OCI-LY7 (cell line): Measurements from ENCODE around the gene HBG2. TPM values are rescaled to one million over a fixed set of nuclear protein-coding genes. Genes with fewer than 3 reads are reported as not detected.

ENCODE experiments used
- BruUV-seq: library from RNA; stranded (reverse); fragments of 400-500 nt; replicated peaks from 2 replicates; lab custom pipeline; 2021; lab: Mats Ljungman, UMichigan
- CTCF ChIA-PET: fragments of 300-600 bp; sonication (Branson Sonifier 250); formaldehyde crosslinking; loops from one replicate; lab custom pipeline; 2022; ENCODE audit warnings: antibody characterized with exemption; ENCODE audit not compliant: unreplicated experiment; lab: Charles Lee
- POLR2A ChIA-PET: fragments of 300-600 bp; sonication (Branson Sonifier 250); formaldehyde crosslinking; loops from one replicate; lab custom pipeline; 2022; ENCODE audit warnings: antibody characterized with exemption; lab: Charles Lee
- DNase-seq: peaks from one replicate; pipeline ENCODE4 v3.0.0-alpha.2; 2015; ENCODE audit warnings: low spot score
- H2AFZ ChIP-seq: fragments of 200-600 bp; sonication (generic), shearing (Covaris generic); 2 replicates; pipeline ENCODE4 v1.6.1; 2014; ENCODE audit warnings: mild to moderate bottlenecking, antibody characterized with exemption, low read length, moderate library complexity
- H3K27ac ChIP-seq: fragments of 200-600 bp; sonication (generic); 2 replicates; pipeline ENCODE4 v1.5.1; 2014; ENCODE audit warnings: mixed run types, low read depth, mild to moderate bottlenecking, moderate library complexity, low read length, inconsistent platforms; ENCODE audit not compliant: poor library complexity, severe bottlenecking
- H3K36me3 ChIP-seq: fragments of 200-600 bp; sonication (generic); 2 replicates; pipeline ENCODE4 v1.6.1; 2014; ENCODE audit warnings: mild to moderate bottlenecking, antibody characterized with exemption, low read length, moderate library complexity, mixed read lengths; ENCODE audit not compliant: insufficient read depth
- H3K4me1 ChIP-seq: fragments of 200-600 bp; sonication (generic); 2 replicates; pipeline ENCODE4 v1.5.1; 2014; ENCODE audit warnings: mild to moderate bottlenecking, low read length; ENCODE audit not compliant: insufficient read depth, poor library complexity, severe bottlenecking
- H3K4me2 ChIP-seq: fragments of 200-600 bp; sonication (generic); 2 replicates; pipeline ENCODE4 v1.6.1; 2014; ENCODE audit warnings: mild to moderate bottlenecking, low read length
- H3K4me3 ChIP-seq: fragments of 200-600 bp; sonication (generic); 2 replicates; pipeline ENCODE4 v1.5.1; 2014; ENCODE audit warnings: mild to moderate bottlenecking, low read depth, low read length; ENCODE audit not compliant: poor library complexity, severe bottlenecking
- H3K79me2 ChIP-seq: fragments of 200-600 bp; sonication (generic); 2 replicates; pipeline ENCODE4 v1.6.1; 2016; ENCODE audit warnings: low read depth, mild to moderate bottlenecking, low read length, moderate library complexity, mixed read lengths; ENCODE audit not compliant: insufficient read depth
- H3K9me2 ChIP-seq: fragments of 200-600 bp; sonication (generic); 2 replicates; pipeline ENCODE4 v1.6.1; 2016; ENCODE audit warnings: mild to moderate bottlenecking, low read length, mixed read lengths; ENCODE audit not compliant: insufficient read depth
- H3K9me3 ChIP-seq: fragments of 200-600 bp; sonication (generic); 2 replicates; pipeline ENCODE4 v1.6.1; 2014; ENCODE audit warnings: mild to moderate bottlenecking, mixed run types, low read length, mixed read lengths
- H4K20me1 ChIP-seq: fragments of 200-600 bp; sonication (generic); 2 replicates; pipeline ENCODE4 v1.6.1; 2014; ENCODE audit warnings: mild to moderate bottlenecking, antibody characterized with exemption, low read length, moderate library complexity, mixed read lengths; ENCODE audit not compliant: insufficient read depth
- CTCF ChIP-seq: fragments of 200-600 bp; sonication (generic); conservative IDR thresholded peaks from 2 replicates; pipeline ENCODE4 v1.5.1; 2014; ENCODE audit warnings: mild to moderate bottlenecking, antibody characterized with exemption, low read length, moderate library complexity, mixed read lengths
- EZH2phosphoT487 ChIP-seq: fragments of 200-600 bp; sonication (generic); IDR thresholded peaks from 2 replicates; pipeline ENCODE4 v1.6.1; 2018; ENCODE audit warnings: low read depth, borderline replicate concordance, mild to moderate bottlenecking, mixed run types, antibody characterized with exemption, low read length, moderate library complexity, mixed read lengths
- intact Hi-C: fragments of 100-400 bp; cut with micrococcal nuclease; formaldehyde crosslinking; loops from one replicate; pipeline ENCODE4 v1.10.0; 2022; ENCODE audit not compliant: unreplicated experiment
- total RNA-seq, 2 experiments: library from RNA; depleted of rRNA in 1 of 2; stranded (reverse); fragments of >200 nt in 1 of 2; shearing (Covaris generic) in 1 of 2; gene quantifications; 2 replicates each; pipeline ENCODE4 v1.2.3, GENCODE V29; 2014 to 2022

HBG2 gene
- total RNA-seq, 2 experiments from 2014 or later: not detected

GRCh38 chr11:5210376-5210885 is 44.1 kb downstream of the HBG2 start:
- no TSS peak for BruUV-seq
- TF ChIP-seq EZH2phosphoT487: no peak
- no peak for TF ChIP-seq CTCF

GRCh38 chr11:5204787-5205186 is 49.8 kb downstream of the HBG2 start:
- H3K4me3 ChIP-seq: no peak overlapping the region
- TF ChIP-seq CTCF (peak; percentile 53), EZH2phosphoT487 (no peak)
- no peaks in the 10 kb centered on the region for H3K36me3 ChIP-seq
- no peak overlapping the region for H3K27ac ChIP-seq
- no peaks in the 10 kb centered on the region for H4K20me1 ChIP-seq
- no peaks in the 10 kb centered on the region for H3K4me1 ChIP-seq
- H3K9me3 ChIP-seq: no peaks in the 10 kb centered on the region
- ChIA-PET POLR2A (no interaction called here), CTCF (no interaction called here)
- H3K9me2 ChIP-seq: no peaks in the 10 kb centered on the region
- H3K79me2 ChIP-seq: no peaks in the 10 kb centered on the region
- intact Hi-C loops: no loop called here
- peak; percentile 7 for DNase-seq
- no peak overlapping the region for H3K4me2 ChIP-seq
- no TSS peak for BruUV-seq
- no peak overlapping the region for H2AFZ ChIP-seq

More at GRCh38 chr11:5210376-5210885, 44.1 kb downstream of the HBG2 start:
- ChIA-PET POLR2A (no interaction called here), CTCF (no interaction called here)
- no peak overlapping the region for H3K27ac ChIP-seq
- H3K4me3 ChIP-seq: no peak overlapping the region
- H2AFZ ChIP-seq: no peak overlapping the region
- no peak for DNase-seq
- no peak overlapping the region for H3K4me2 ChIP-seq
- H3K4me1 ChIP-seq: no peaks in the 10 kb centered on the region
- no peaks in the 10 kb centered on the region for H4K20me1 ChIP-seq
- H3K36me3 ChIP-seq: no peaks in the 10 kb centered on the region
- H3K9me2 ChIP-seq: no peaks in the 10 kb centered on the region
- H3K79me2 ChIP-seq: no peaks in the 10 kb centered on the region
- intact Hi-C loops: no loop called here
- no peaks in the 10 kb centered on the region for H3K9me3 ChIP-seq

GRCh38 chr11:5203366-5203765 is 51.2 kb downstream of the HBG2 start:
- no peak overlapping the region for H3K4me3 ChIP-seq
- H3K4me2 ChIP-seq: no peak overlapping the region
- intact Hi-C loops: no loop called here
- no peaks in the 10 kb centered on the region for H3K36me3 ChIP-seq
- H3K27ac ChIP-seq: no peak overlapping the region
- no peak overlapping the region for H2AFZ ChIP-seq
- ChIA-PET POLR2A (no interaction called here), CTCF (no interaction called here)
- no peaks in the 10 kb centered on the region for H3K79me2 ChIP-seq
- BruUV-seq: no TSS peak
- TF ChIP-seq CTCF (no peak), EZH2phosphoT487 (no peak)
- no peaks in the 10 kb centered on the region for H3K4me1 ChIP-seq
- H3K9me2 ChIP-seq: no peaks in the 10 kb centered on the region
- H4K20me1 ChIP-seq: no peaks in the 10 kb centered on the region
- no peaks in the 10 kb centered on the region for H3K9me3 ChIP-seq
- DNase-seq: no peak

Other genes starting within 250 kb of the HBG2 start
- gene OR52J3, start 208.3 kb downstream of the HBG2 start, total RNA-seq (2014; rRNA removed; shearing (Covaris generic)): not detected in 2 replicates
- not detected in 2 replicates for gene OR52J3, start 208.3 kb downstream of the HBG2 start, total RNA-seq (2022)
- gene OR52E2, start 195.2 kb downstream of the HBG2 start, total RNA-seq (2014; rRNA removed; shearing (Covaris generic)): not detected in 2 replicates
- gene OR52E2, start 195.2 kb downstream of the HBG2 start, total RNA-seq (2022): not detected in 2 replicates
- gene OR52E1, start 185.2 kb downstream of the HBG2 start, total RNA-seq (2014; rRNA removed; shearing (Covaris generic)): not detected in 2 replicates
- gene OR52E1, start 185.2 kb downstream of the HBG2 start, total RNA-seq (2022): not detected in 2 replicates
- gene OR52A5, start 116.4 kb downstream of the HBG2 start, total RNA-seq (2014; rRNA removed; shearing (Covaris generic)): not detected in 2 replicates
- not detected in 2 replicates for gene OR52A5, start 116.4 kb downstream of the HBG2 start, total RNA-seq (2022)
- gene OR52A1, start 100.0 kb downstream of the HBG2 start, total RNA-seq (2014; rRNA removed; shearing (Covaris generic)): not detected in 2 replicates
- not detected in 2 replicates for gene OR52A1, start 100.0 kb downstream of the HBG2 start, total RNA-seq (2022)
- not detected in 2 replicates for gene OR51V1, start 54.1 kb downstream of the HBG2 start, total RNA-seq (2014; rRNA removed; shearing (Covaris generic))
- gene OR51V1, start 54.1 kb downstream of the HBG2 start, total RNA-seq (2022): not detected in 2 replicates
- gene HBB, start 27.7 kb downstream of the HBG2 start, total RNA-seq (2014; rRNA removed; shearing (Covaris generic)): not detected in 2 replicates
- not detected in 2 replicates for gene HBB, start 27.7 kb downstream of the HBG2 start, total RNA-seq (2022)
- gene HBD, start 20.3 kb downstream of the HBG2 start, total RNA-seq (2014; rRNA removed; shearing (Covaris generic)): not detected in 2 replicates
- not detected in 2 replicates for gene HBD, start 20.3 kb downstream of the HBG2 start, total RNA-seq (2022)
- gene HBG1, start 4.9 kb downstream of the HBG2 start, total RNA-seq (2014; rRNA removed; shearing (Covaris generic)): not detected in 2 replicates
- gene HBG1, start 4.9 kb downstream of the HBG2 start, total RNA-seq (2022): not detected in 2 replicates
- gene HBE1, start 15.2 kb upstream of the HBG2 start, total RNA-seq (2014; rRNA removed; shearing (Covaris generic)): not detected in 2 replicates
- not detected in 2 replicates for gene HBE1, start 15.2 kb upstream of the HBG2 start, total RNA-seq (2022)
- gene OR51B4, start 47.2 kb upstream of the HBG2 start, total RNA-seq (2014; rRNA removed; shearing (Covaris generic)): not detected in 2 replicates
- not detected in 2 replicates for gene OR51B4, start 47.2 kb upstream of the HBG2 start, total RNA-seq (2022)
- not detected in 2 replicates for gene OR51B2, start 69.5 kb upstream of the HBG2 start, total RNA-seq (2014; rRNA removed; shearing (Covaris generic))
- gene OR51B2, start 69.5 kb upstream of the HBG2 start, total RNA-seq (2022): not detected in 2 replicates
- 0.16 TPM in 1 of 2 replicates, not detected in the other for gene OR51B5, start 88.7 kb upstream of the HBG2 start, total RNA-seq (2014; rRNA removed; shearing (Covaris generic))
- not detected in 2 replicates for gene OR51B5, start 88.7 kb upstream of the HBG2 start, total RNA-seq (2022)
- not detected in 2 replicates for gene OR51B6, start 96.7 kb upstream of the HBG2 start, total RNA-seq (2014; rRNA removed; shearing (Covaris generic))
- gene OR51B6, start 96.7 kb upstream of the HBG2 start, total RNA-seq (2022): not detected in 2 replicates
- not detected in 2 replicates for gene OR51M1, start 129.0 kb upstream of the HBG2 start, total RNA-seq (2014; rRNA removed; shearing (Covaris generic))
- gene OR51M1, start 129.0 kb upstream of the HBG2 start, total RNA-seq (2022): not detected in 2 replicates
- not detected in 2 replicates for gene OR51Q1, start 167.3 kb upstream of the HBG2 start, total RNA-seq (2014; rRNA removed; shearing (Covaris generic))
- gene OR51Q1, start 167.3 kb upstream of the HBG2 start, total RNA-seq (2022): not detected in 2 replicates
- not detected in 2 replicates for gene OR51I1, start 186.7 kb upstream of the HBG2 start, total RNA-seq (2014; rRNA removed; shearing (Covaris generic))
- not detected in 2 replicates for gene OR51I1, start 186.7 kb upstream of the HBG2 start, total RNA-seq (2022)
- gene OR51I2, start 194.5 kb upstream of the HBG2 start, total RNA-seq (2014; rRNA removed; shearing (Covaris generic)): not detected in 2 replicates
- not detected in 2 replicates for gene OR51I2, start 194.5 kb upstream of the HBG2 start, total RNA-seq (2022)
- gene OR52D1, start 233.9 kb upstream of the HBG2 start, total RNA-seq (2014; rRNA removed; shearing (Covaris generic)): not detected in 2 replicates
- gene OR52D1, start 233.9 kb upstream of the HBG2 start, total RNA-seq (2022): not detected in 2 replicates